Trophoblast cell (in vitro differentiated cells and primary cell): ENCODE data around the gene RASA2.

Source experiments
- DNase-seq, 2 donors: peaks; one replicate each; pipeline ENCODE4 v3.0.0-alpha.2; 2016
- H2AFZ ChIP-seq: 2 replicates; pipeline ENCODE4 v1.6.1; 2013; ENCODE audit warnings: low read length, moderate library complexity, mild to moderate bottlenecking; ENCODE audit not compliant: insufficient read depth, poor library complexity
- H2AK5ac ChIP-seq: 2 replicates; pipeline ENCODE4 v1.6.1; 2013; ENCODE audit warnings: mild to moderate bottlenecking, low read length
- H2BK120ac ChIP-seq: 2 replicates; pipeline ENCODE4 v1.6.1; 2013; ENCODE audit warnings: low read length, mild to moderate bottlenecking, moderate library complexity; ENCODE audit not compliant: insufficient read depth, poor library complexity
- H2BK12ac ChIP-seq: 2 replicates; pipeline ENCODE4 v1.6.1; 2013; ENCODE audit warnings: mild to moderate bottlenecking, low read length, moderate library complexity
- H2BK5ac ChIP-seq: 2 replicates; pipeline ENCODE4 v1.6.1; 2013; ENCODE audit warnings: low read length, low read depth, moderate library complexity, mild to moderate bottlenecking; ENCODE audit not compliant: poor library complexity
- H3K14ac ChIP-seq: 2 replicates; pipeline ENCODE4 v1.6.1; 2013; ENCODE audit warnings: mild to moderate bottlenecking, low read length
- H3K18ac ChIP-seq: 2 replicates; pipeline ENCODE4 v1.6.1; 2013; ENCODE audit warnings: mild to moderate bottlenecking, low read length
- H3K23ac ChIP-seq: 2 replicates; pipeline ENCODE4 v1.6.1; 2013; ENCODE audit warnings: low read length
- H3K27ac ChIP-seq: 2 replicates; pipeline ENCODE4 v1.5.1; 2013; ENCODE audit warnings: low read depth, mild to moderate bottlenecking, inconsistent platforms, low read length, moderate library complexity
- H3K27me3 ChIP-seq: 2 replicates; pipeline ENCODE4 v1.6.1; 2013; ENCODE audit warnings: inconsistent platforms, mild to moderate bottlenecking, low read length, moderate library complexity; ENCODE audit not compliant: insufficient read depth
- H3K36me3 ChIP-seq, 2 experiments: 1 replicate in 1 of 2; 2 replicates in 1 of 2; pipeline ENCODE4 v1.6.1; 2013; ENCODE audit warnings: low read length in 2 of 2, mild to moderate bottlenecking in 2 of 2, moderate library complexity in 1 of 2; ENCODE audit not compliant: insufficient read depth in 2 of 2, control insufficient read depth in 1 of 2
- H3K4ac ChIP-seq: 2 replicates; pipeline ENCODE4 v1.6.1; 2013; ENCODE audit warnings: low read depth, mild to moderate bottlenecking, low read length, moderate library complexity
- H3K4me1 ChIP-seq, 2 experiments: 1 replicate in 1 of 2; 2 replicates in 1 of 2; pipeline ENCODE4 v1.6.1; 2013; ENCODE audit warnings: low read length in 2 of 2, mild to moderate bottlenecking in 2 of 2, moderate library complexity in 1 of 2; ENCODE audit not compliant: insufficient read depth in 2 of 2, control insufficient read depth in 1 of 2
- H3K4me2 ChIP-seq: 2 replicates; pipeline ENCODE4 v1.6.1; 2013; ENCODE audit warnings: inconsistent platforms, mild to moderate bottlenecking, low read length, moderate library complexity
- H3K4me3 ChIP-seq: 2 replicates; pipeline ENCODE4 v1.5.1; 2013; ENCODE audit warnings: mild to moderate bottlenecking, low read depth, low read length, inconsistent platforms
- H3K79me1 ChIP-seq: one replicate; pipeline ENCODE4 v1.6.1; 2013; ENCODE audit warnings: low read length
- H3K79me2 ChIP-seq: 2 replicates; pipeline ENCODE4 v1.6.1; 2013; ENCODE audit warnings: low read length, mild to moderate bottlenecking; ENCODE audit not compliant: control insufficient read depth, insufficient read depth, poor library complexity
- H3K9ac ChIP-seq: 2 replicates; pipeline ENCODE4 v1.6.1; 2013; ENCODE audit warnings: mild to moderate bottlenecking, low read length
- H3K9me3 ChIP-seq: 2 replicates; pipeline ENCODE4 v1.6.1; 2013; ENCODE audit warnings: low read depth, mild to moderate bottlenecking, control low read depth, inconsistent platforms, low read length; ENCODE audit not compliant: insufficient read depth
- H4K12ac ChIP-seq: 2 replicates; pipeline ENCODE4 v1.6.1; 2013; ENCODE audit warnings: low read depth, mild to moderate bottlenecking, low read length, moderate library complexity
- H4K8ac ChIP-seq: 2 replicates; pipeline ENCODE4 v1.6.1; 2013; ENCODE audit warnings: low read depth, mild to moderate bottlenecking, low read length, moderate library complexity
- H4K91ac ChIP-seq: one replicate; pipeline ENCODE4 v1.6.1; 2013; ENCODE audit warnings: low read depth, mild to moderate bottlenecking, low read length, moderate library complexity
- WGBS: extraction: QIAGEN DNeasy Blood & Tissue Kit; methylation state at CpG from one replicate; pipeline ENCODE4 v1.1.7; 2013; ENCODE audit warnings: missing lambda C conversion rate; ENCODE audit not compliant: insufficient read length, insufficient coverage; ENCODE audit errors: extremely low coverage; 5-methylcytosine and 5-hydroxymethylcytosine counted together

RASA2 gene

DNA sequence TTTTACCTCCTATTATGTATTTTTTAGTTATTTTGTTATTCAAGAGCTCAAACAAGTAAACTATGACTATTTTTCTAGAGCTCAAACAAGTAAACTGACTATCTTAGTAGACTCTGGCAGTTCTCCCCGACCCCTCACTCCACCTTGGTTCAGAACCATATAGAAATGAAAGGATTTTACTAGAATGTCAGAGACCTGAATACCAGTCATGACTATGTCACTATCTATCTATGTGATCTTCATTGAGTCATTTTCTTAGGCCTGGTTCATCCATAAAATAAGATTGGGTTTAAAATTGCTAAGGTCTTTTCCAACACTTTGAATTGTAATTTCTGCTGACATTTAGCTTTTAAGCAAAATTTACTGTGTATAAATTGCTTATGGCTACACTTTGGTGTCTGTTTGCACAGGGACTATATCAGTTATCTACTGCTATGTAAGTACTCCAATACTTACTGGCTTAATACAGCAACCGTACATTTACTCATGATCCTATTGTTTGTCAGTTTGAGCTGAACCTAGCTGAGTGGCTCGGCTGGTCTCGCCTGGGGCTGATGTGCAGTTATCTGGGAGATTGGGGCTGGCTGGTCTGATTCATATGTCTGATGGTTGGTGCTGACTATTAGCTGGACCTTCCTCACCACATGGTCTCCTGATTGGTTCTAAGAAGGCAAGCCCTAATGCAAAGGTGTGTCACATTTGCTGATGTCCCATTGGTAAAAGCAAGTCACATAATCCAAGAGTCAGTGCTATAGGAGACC lies 37.0 kb downstream of the RASA2 start:
- no CpG with 5 or more reads among the region's 4 CpGs for WGBS
- Histone ChIP-seq H3K4ac (no peak overlapping the region), H3K9me3 (no peaks in the 10 kb centered on the region), H3K27me3 (no peaks in the 10 kb centered on the region), H3K79me2 (no peaks in the 10 kb centered on the region), H3K4me3 (no peak overlapping the region), H3K36me3 (peaks cover 0 to 2% of the 10 kb centered on the region in 2 experiments), H3K14ac (no peak overlapping the region), H3K79me1 (no peaks in the 10 kb centered on the region), H3K4me1 (peaks cover 0 to 2% of the 10 kb centered on the region in 2 experiments), H2AK5ac (no peak overlapping the region), H2BK5ac (no peak overlapping the region), H3K9ac (no peak overlapping the region), H3K27ac (no peak overlapping the region), H4K8ac (no peak overlapping the region), H4K91ac (no peak overlapping the region), H3K4me2 (no peak overlapping the region), H4K12ac (no peak overlapping the region), H2BK12ac (no peak overlapping the region), H3K23ac (no peak overlapping the region), H2BK120ac (no peak overlapping the region), H2AFZ (no peak overlapping the region), H3K18ac (no peak overlapping the region)
- DNase-seq = peak; percentile 54 to 60

DNA sequence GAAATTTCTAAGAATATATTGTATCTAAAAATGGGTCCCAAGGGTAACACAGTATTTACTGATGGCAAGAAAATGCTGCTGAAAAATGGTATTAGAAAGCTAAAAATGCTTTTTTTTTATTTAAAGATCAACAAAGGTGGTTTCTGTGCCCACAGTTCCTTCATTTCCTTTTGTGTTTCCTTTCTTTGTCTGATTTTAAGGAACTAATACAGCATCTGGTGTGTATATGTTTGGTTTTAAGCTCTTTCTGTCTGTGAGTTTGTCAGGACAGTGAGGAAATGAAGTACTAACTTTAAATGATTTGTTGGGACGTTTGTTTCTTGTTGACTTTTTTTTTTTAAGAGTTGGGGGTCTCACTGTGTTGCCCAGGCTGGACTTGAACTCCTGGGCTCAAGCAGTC lies 38.2 kb downstream of the RASA2 start:
- Histone ChIP-seq H3K23ac (no peak overlapping the region), H2AK5ac (no peak overlapping the region), H2BK5ac (no peak overlapping the region), H3K79me1 (no peaks in the 10 kb centered on the region), H4K8ac (no peak overlapping the region), H3K9ac (no peak overlapping the region), H2AFZ (no peak overlapping the region), H3K4ac (no peak overlapping the region), H2BK120ac (no peak overlapping the region), H3K79me2 (no peaks in the 10 kb centered on the region), H4K91ac (no peak overlapping the region), H3K4me1 (peaks cover 0 to 2% of the 10 kb centered on the region in 2 experiments), H3K14ac (no peak overlapping the region), H3K4me3 (no peak overlapping the region), H3K18ac (no peak overlapping the region), H3K27me3 (no peaks in the 10 kb centered on the region), H4K12ac (no peak overlapping the region), H3K27ac (no peak overlapping the region), H3K9me3 (no peaks in the 10 kb centered on the region), H3K36me3 (peaks cover 0 to 2% of the 10 kb centered on the region in 2 experiments), H2BK12ac (no peak overlapping the region), H3K4me2 (no peak overlapping the region)
- no CpG with 5 or more reads among the region's 1 CpG for WGBS
- DNase-seq = no peak

DNA sequence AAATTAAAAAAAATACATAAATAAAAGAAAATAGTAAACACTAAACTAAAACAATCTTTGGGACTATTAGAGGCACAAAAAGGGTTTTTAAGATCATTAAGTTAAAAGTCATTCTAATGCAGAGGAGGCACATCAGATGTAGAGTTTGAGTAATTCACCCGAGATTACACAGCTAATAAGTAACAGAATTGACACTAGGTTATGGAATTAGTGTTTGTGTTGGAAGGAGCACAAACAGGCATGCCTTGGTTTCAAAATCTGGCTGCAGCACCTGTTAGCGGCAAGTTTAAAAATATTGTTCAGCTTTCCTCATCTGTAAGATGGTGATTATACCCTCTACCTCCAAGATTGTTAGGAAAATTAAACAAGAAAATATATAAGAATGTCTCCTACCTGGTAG lies 39.0 kb downstream of the RASA2 start:
- H4K8ac ChIP-seq = no peak overlapping the region
- H2BK120ac ChIP-seq = no peak overlapping the region
- H2BK5ac ChIP-seq = no peak overlapping the region
- no peak overlapping the region for H2AK5ac ChIP-seq
- H2BK12ac ChIP-seq = no peak overlapping the region
- peaks cover 0 to 2% of the 10 kb centered on the region in 2 experiments for H3K36me3 ChIP-seq
- H3K79me2 ChIP-seq = no peaks in the 10 kb centered on the region
- no peak for DNase-seq
- H2AFZ ChIP-seq = no peak overlapping the region
- no peak overlapping the region for H4K91ac ChIP-seq
- no peak overlapping the region for H3K18ac ChIP-seq
- no peak overlapping the region for H4K12ac ChIP-seq
- no peak overlapping the region for H3K23ac ChIP-seq
- H3K4me2 ChIP-seq = no peak overlapping the region
- H3K14ac ChIP-seq = no peak overlapping the region
- H3K4me3 ChIP-seq = no peak overlapping the region
- H3K27ac ChIP-seq = no peak overlapping the region
- WGBS = no CpG with 5 or more reads among the region's 2 CpGs
- H3K79me1 ChIP-seq = no peaks in the 10 kb centered on the region
- H3K4ac ChIP-seq = no peak overlapping the region
- peaks cover 0 to 2% of the 10 kb centered on the region in 2 experiments for H3K4me1 ChIP-seq
- no peaks in the 10 kb centered on the region for H3K9me3 ChIP-seq
- no peak overlapping the region for H3K9ac ChIP-seq
- H3K27me3 ChIP-seq = no peaks in the 10 kb centered on the region

DNA sequence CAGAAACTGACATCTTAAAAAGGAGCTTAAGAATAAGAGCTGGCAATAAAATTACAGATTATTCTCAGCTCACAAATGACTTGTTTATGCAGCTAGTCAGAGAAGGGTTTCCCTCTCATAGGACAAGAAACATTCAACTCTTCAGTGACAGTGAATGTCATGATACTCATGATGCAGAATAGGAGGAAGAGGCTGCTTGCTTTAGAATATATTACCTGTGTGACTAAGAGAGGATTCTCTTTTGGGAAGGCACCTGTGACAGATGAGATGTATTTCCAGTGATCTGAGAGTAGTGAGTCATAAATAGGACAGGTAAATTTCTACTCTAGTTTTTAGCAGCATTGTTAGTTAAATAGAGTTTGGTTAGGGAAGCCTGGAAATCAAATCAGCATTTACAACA lies 39.9 kb downstream of the RASA2 start:
- H3K9ac ChIP-seq = no peak overlapping the region
- H3K79me2 ChIP-seq = no peaks in the 10 kb centered on the region
- no peak overlapping the region for H2BK120ac ChIP-seq
- H4K8ac ChIP-seq = no peak overlapping the region
- no peak overlapping the region for H2AFZ ChIP-seq
- peaks cover 0 to 2% of the 10 kb centered on the region in 2 experiments for H3K36me3 ChIP-seq
- no peak overlapping the region for H3K27ac ChIP-seq
- no peak overlapping the region for H3K18ac ChIP-seq
- no peak overlapping the region for H3K14ac ChIP-seq
- no peak overlapping the region for H4K12ac ChIP-seq
- no peak overlapping the region for H3K4ac ChIP-seq
- no peak for DNase-seq
- no peak overlapping the region for H3K4me3 ChIP-seq
- H3K23ac ChIP-seq = no peak overlapping the region
- H3K4me1 ChIP-seq = peaks cover 0 to 2% of the 10 kb centered on the region in 2 experiments
- H3K27me3 ChIP-seq = no peaks in the 10 kb centered on the region
- no peak overlapping the region for H2BK5ac ChIP-seq
- no peak overlapping the region for H2AK5ac ChIP-seq
- no peak overlapping the region for H3K4me2 ChIP-seq
- no peak overlapping the region for H2BK12ac ChIP-seq
- H4K91ac ChIP-seq = no peak overlapping the region
- H3K9me3 ChIP-seq = no peaks in the 10 kb centered on the region
- no peaks in the 10 kb centered on the region for H3K79me1 ChIP-seq
